GM19452 (cell line): ENCODE data around the gene TANGO2.

Experiments
- ATAC-seq: cut with Tn5 transposase; IDR thresholded peaks from one replicate; pipeline ENCODE4 v1.9.1; 2021; ENCODE audit not compliant: unreplicated experiment

Gene TANGO2

DNA sequence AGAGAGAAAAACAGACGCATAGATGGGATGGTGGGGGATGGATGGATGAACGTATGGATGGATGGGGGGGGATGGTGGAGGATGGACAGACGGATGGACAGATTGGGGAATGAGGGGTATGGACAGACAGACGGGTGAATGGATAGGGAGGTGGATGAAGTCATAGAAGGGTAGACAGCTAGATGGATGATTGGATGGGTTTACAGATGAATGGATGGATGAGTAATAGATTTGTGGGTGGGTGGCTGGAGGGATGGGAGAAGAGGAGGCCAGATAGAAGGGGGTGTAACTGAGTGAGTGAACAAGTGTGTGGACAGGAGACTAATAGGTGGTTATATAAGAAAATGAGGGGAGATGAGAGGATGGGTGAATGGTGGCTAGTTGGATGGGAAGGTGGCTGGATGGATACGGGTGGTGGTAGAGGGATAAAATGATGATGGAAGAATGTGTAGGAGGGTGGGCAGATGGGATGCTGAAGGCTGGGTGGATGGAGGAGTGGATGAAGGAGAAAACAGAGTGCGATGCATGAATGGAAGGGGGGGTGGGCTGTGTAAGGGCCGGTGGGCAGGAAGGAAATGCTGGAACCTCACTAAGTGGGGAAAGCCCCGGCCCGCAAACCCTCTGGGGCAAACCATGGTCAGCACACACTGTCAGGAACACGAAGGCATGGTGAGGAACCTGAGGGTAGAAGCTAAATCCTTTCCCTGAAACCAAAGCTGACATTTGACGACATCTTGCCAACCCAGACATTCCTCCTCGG is 25.9 kb upstream of the TANGO2 start:
- ATAC-seq: no peak

DNA sequence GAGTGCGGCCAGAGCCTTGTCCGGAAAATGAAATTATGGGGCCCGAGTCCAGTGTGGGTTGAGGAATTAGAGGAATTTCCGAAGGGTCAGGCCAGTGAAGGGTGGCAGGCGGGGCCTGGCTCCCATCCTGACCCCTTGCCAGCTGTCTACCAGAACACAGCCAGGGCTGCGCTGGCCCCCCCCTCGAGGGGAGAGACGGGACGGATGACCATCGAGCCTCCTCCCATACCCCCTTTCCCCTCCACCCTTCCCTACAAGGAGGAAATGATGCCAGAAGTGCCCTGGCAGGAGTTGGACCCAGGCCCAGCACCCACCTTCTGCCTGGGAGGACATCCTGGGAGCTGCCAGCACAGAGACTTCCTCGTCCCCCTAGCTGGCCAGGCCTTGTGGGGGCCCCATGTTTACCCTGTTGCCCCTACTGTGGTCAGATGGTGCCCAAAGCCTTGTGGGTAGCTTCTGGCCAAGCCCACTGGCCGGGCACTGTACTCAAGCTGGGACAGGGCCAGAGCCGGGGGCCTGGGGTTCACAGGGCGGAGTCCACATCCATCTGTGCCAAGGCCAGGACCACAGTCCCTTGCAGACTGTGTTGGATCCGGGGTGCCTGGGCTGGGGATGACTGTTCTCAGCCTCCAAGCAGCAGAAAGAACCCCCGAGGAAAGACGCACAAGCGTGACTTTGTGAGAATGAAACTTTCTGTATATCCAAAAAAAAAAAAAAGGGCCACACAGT is 25.1 kb upstream of the TANGO2 start:
- ATAC-seq: no peak

DNA sequence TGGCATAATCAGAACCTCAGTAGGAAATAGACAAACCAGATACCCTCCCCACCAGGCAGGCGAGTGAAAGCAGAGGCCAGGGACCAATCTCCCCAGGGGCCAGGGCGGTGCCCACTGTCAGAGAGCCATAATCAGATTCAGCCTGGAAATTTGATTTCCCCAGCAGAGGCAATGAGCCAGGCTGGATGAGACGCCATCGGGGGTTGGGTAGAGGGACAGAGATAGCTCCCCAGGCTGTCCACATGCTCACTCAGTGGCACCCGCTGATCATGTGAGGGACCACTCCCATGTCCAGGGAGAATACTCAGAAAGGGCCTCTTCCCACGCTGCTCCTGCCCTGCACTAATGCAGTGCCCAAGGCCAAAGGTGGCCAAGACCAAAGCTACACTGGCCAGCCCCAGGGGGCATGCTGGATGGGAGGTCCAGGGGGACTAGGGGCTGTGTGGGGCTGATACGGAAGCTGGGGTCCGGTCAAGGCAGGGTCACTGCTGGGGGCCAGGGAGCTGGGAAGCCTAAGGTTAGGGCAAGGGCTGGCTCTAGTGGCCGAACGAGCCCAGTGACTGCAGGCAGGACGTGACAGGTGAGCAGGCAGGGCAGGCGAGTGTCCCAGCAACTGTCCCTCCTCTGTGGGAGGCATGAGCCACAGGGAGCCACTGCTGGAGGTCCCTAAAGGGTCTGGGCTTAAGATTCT is 24.1 kb upstream of the TANGO2 start:
- no peak for ATAC-seq

DNA sequence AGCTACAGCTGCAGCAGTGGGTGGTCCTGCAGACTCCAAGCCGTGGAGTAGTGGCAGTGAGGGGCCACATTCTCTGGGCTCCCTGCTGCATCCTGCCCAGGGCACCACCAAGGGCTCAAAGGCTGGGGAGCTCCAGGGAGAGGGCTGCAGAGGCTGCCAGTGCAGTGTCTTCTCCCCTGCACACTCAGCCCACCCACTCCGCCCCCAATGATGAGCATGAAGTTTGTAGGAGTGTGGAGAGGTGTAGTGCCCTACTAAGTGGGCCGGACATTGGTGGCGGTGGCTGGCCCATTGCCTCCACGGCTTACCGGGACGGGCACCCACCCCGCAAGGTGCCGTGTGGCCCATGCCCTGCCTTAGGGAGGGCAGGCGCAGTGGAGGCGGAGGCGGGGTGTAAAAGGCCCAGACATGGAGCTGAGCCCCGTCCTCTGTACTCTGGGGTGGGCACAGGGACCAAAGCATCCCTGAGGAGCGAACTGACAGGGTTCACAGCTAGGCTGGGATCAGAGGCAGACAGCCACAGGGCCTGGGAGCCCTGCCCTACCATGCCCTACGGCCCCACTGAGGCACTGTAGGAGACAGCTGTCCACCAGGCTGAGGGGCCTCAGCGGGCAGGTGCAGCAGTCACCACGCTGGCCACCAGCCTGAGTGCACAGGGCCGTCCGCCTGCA is 23.2 kb upstream of the TANGO2 start:
- no peak for ATAC-seq

DNA sequence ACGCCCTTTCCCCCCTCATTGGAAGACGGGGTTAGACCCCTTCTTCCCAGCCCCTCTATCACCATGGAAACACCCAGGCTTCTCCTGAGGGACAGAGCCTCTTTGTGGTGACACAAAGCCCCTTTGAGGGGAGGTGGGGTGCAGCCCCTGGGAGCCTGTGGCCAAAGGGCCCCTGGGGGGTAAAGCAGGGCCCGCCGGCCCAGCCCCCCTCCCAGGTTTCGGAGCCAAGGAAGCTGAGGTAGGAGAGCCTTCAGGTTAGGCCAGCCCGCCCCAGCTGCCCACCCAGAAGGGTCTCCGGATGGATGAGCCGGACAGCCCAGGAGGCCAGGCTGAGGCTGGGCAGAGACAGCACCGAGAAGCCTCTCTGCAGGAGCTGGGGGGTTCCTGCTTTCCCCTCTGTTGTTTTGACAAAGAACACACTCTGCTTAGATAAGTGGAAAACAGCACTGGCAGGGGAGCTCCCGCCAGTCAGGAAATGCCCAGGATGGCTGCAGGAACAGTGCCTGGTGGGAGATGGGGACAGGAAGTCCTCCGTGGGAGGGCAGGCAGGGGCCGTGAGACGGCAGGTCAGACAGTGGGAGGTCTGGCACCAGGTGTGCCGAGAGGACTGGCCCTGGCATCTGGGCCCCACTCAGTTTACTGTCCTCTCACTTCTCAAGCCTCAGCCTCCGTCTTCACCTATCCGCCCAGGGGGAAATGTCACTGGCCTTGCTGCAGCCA is 22.5 kb upstream of the TANGO2 start:
- ATAC-seq: no peak

DNA sequence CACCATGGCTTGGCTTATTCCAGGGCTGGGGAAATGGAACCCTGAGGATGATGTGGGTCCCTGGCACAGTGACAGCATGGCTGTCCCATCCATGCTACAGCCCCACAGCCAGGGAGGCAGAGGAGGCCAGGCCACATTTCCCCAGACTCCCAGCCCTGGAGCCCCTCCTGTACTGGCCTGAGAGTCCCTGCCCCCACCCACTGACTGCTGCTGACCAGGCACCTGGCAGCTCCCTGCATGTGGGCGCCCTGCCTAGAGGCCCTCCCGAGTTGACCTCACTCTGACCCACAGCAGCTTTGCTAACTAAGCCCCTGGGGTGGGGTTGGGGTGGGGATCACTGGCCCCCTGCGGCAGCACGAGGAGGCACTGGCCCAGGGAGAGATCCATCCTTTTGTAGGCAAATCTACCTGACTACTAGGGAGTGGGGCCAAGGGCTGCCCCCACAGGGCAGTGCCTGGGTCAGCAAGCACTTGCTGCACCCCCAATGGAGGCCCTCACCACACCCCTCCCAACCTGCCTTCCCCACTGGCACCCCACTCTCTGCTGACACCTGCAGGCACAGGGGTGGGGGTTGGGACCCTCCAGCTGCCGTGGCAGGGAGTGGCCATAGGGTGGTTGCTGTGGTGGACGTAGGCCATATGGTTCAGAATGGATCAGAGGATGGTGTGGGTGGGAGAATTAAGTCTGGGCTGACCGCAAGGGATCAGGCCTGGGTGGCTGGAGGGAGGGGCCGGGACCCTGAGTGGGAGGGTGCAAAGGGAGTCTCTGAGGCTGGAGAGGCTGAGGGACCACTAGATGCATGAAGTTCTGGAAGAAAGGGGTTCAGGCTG is 21.7 kb upstream of the TANGO2 start:
- ATAC-seq: no peak

DNA sequence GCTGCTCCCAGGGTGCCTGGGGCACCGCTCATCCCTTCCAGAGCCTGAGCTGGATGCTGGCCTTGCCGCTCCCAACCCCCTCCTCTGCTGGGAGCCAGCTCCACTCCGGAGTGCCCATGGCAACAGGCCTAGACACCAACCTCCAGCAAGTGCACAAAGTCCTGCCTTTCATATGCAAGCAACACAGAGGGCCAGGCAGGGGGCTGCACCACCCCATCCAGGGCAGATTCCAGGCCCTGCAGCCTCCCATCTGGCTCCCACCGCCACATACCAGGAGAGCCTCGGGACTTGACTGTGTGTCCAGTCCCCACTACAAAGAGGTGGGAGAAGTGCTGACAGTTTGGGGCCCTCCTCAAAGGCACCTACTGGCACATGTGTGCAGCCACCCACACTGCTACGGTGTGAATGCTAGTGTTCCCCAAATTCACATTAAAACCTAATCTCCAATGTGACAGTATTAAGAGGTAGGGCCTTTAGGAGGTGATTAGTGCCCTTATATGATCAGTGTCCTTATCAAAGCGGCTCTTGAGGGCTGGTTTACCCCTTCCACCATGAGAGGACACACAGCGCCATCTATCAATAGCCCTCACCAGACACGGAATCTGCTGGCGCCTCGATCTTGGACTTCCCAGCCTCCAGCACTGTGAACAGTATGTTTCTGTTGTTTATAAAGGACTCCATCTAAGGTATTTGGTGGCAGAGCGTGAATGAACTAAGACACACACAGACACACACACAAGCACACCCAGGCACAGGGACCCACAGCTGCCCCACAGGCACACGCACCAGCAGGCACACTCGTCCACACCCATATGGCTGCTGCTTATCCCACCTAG is 20.4 kb upstream of the TANGO2 start:
- ATAC-seq: no peak

DNA sequence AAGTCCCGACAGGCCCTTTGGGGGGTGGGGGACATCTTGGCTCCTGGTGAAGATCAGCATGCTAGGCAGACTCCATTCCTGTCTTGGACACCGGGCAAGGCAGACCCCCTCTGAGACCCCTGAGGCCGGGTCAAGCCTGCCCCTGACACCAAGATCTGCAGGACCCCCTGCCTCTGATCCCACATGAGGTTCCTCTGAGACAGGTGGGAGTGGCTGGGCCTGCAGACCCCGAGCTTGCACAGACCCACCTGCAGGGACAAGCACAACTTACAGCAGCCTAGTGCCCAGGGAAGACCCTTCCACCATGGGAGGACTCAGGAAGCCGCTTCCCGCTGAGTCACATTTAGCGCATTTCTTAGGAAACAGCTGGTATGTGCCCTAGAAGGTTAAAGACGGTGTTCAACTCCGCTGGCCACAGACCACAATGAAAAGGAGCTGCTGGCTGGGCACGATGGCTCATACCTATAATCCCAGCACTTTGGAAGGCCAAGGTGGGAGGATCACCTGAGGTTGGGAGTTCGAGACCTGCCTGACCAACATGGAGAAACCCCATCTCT is 19.8 kb upstream of the TANGO2 start:
- ATAC-seq: no peak

DNA sequence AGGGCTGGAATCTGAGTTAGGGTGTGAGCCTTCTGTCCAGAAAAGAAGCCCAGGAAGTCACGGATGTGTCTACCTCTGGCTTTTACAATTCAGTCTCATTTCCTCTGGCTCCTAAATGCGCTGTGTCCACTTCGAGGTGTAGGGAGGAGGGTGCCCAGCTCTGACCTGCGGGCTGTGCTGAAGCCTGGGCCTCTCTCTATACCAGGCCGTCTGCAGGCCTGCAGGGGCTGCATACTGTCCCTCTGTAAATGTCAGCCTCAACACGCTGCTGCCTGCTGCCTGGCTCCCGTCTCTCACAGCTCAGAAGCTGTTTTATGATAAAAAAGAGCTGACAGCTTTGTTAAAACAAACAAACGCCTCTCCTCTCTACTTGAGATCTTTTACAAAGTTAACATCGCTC is 18.8 kb upstream of the TANGO2 start:
- no peak for ATAC-seq

DNA sequence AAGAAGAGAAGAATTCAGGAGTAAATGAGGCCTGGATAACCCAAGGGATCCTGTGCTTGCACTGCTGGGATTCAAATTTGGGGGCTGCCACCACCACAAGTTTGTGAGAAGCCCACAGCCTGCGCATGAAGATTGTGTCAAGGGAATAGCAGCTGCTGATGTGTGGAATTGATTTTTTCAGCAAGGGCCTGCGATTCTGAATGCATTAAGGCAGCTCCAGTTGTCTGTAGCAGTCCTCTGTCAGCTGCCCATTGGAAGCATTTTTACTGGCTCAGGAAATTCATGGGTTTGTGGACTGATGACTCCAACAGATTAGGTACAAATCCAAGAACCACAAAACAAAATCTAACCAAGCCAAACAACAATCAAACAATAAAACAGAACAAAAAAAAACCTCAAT is 18.3 kb upstream of the TANGO2 start:
- no peak for ATAC-seq

DNA sequence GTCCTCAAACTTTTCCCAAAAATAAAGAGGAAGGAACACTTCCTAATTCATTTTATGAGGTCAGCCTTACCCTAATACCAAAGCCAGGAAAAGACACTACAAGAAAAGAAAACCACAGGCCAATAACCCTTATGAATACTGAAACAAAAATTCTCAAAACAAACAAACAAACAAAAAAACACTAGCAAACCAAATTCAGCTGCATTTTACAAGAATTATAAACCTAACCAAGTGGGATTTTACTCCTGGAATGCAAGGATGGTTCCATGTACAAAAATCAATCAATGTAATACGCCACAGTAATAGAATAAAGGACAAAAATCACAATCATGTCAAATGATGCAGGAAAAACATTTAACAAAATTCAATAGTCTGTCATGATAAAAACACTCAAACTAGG is 17.6 kb upstream of the TANGO2 start:
- ATAC-seq: no peak

DNA sequence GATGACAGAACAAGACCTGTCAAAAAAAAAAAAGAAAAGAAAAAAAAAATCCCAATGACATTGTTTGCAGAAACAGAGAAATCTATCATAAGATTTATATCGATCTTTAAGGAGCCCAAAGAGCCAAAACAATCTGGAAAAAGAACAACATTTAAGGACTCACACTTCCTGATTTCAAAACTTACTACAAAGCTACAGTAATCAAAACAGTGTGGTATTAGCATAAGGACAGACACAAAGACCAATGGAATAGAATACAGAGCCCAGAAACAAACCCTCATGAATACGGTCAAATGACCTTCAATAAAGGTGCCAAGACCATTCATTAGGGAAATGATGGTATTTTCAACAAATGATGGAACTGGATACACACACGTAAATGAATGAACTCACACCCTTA is 16.4 kb upstream of the TANGO2 start:
- no peak for ATAC-seq

DNA sequence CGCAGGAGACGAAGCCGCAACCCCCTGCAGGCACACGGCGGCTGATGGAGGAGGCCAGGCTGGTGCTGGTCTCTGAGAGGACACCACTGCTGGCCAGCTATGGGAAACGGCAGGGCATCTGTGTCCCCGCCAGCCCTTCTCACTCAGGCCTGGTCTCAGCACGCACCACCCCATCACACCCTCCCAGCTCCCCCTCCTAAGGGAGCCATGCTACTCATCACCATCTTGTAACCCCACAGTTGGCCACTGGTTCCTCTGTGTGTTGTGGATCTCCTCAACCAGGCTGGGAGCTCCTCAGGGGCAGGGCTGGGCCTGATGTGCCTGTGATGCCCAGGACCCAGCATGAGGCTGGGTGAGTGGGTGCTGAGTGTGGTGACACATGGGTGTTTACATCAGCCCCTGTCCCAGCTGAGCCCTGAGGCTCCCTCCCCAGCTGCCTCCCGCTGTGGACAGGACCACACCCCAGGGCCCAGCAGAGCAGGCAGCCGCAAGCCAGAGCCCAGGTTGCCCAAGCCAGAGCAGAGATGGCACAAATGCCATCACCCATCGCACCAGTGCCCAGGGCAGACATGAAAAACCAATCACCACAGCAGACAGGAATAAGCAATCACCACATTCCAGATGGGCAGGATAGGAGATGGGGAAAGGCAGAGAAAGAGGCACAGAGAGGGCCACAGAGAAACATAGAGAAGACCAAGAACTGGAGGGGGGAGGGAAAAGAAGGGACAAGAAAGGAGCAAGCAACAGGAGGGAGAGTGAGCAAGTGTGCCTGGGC is 12.5 kb upstream of the TANGO2 start:
- ATAC-seq: no peak

DNA sequence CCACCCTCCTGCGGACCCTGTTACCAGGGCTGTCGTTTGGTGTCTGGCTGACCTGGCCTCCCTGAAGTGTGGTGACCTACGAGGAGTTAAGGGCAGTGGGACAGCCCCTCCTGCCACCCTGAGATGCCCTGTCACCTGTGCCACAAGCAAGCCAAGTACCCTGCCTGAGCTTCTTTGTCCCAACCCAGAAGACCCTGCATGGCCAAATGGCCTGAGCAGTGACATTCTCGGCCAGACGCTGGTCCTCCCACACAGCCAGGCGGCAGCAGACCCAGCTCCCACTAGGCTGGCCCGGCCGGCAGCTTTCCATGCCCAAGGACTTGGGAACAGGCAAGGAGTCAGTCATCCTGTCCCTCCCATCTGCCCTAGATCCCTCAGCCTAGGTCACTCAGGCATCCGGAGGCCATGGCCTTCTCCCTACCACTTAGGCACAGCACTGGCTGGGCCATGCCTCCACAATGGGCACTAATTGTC is 11.9 kb upstream of the TANGO2 start:
- no peak for ATAC-seq

DNA sequence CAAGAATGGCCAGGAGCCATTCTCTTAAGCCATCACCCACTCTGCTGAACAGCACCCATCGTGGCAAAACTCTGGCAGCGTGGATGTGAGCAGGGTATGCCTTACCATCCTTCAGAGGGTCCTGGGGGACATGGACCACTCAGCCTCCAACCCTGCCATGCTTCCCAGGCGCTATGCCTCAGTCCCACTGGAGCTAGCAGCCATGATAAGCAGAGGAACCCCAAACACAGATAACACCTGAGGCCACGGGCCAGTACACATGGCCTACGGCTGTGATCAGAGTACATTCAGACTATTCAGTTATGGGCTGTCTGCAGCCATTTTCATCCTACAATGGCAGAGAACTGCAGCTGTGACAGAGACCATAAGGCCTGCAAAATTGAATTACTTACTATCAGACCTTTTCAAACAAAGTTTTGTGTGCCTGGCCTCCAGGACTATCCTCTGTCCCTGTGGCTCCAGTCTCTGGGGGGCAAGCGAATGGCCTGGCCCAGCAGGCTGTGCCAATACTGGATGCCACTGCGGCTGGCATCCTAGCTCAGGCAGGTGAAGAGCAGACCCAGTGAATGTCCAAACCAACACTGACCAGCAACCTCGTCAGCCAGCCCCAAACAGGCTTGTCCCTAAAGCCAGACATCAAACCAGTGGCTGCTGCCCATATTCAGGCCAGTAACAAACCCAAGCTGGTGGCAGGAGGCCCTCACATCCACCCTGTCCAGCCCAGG is 11.2 kb upstream of the TANGO2 start:
- ATAC-seq: no peak

DNA sequence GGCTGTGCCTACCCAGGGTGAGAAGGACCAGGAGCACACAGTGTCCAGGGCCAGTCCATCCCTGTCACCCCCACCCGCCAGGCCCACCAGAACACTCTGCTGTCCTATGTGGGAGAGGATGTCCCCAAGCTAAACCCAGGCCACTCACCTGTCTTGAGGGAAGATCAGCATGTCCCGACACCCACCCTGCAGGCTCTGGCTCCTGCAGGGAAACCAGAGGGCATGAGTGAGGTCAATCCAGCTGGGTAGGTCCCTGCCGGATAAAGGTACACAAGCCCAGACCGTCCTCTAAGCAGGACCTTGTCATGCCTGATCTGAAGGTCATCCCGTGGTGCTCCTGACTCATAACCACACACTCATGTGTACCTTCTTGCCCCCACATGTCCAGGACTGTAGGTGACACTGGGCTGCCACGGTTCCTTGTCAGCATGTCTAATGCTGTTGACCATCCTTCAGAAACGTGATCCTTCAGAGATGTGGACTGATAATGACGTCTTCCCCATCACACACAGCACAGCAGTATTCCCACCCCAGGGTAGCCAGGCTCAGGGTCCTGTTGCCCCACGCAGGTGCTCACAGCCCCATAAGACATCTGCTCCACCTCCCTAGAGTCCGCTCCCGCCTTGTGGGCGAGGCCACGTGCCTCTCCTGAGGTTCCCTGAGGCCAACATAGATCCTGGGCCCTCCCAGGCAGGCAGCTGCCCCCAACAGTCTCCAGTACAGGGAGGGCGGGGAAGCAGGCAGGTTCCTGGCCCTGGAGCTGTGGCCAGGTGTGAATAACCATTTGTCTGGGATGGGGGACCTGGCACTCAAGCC is 10.4 kb upstream of the TANGO2 start:
- no peak for ATAC-seq
